NCI-H128 (cell line): ENCODE measurements around the gene AFDN.
"Not testable (repeated sequence)": the region's sequence is repeated elsewhere in the genome, so short reads cannot be mapped to it uniquely, and the experiment has no call there.

Source experiments
- DNase-seq: peaks from one replicate; lab custom pipeline; 2025; ENCODE audit not compliant: unreplicated experiment; lab: John Stamatoyannopoulos, UW

Gene AFDN

DNA sequence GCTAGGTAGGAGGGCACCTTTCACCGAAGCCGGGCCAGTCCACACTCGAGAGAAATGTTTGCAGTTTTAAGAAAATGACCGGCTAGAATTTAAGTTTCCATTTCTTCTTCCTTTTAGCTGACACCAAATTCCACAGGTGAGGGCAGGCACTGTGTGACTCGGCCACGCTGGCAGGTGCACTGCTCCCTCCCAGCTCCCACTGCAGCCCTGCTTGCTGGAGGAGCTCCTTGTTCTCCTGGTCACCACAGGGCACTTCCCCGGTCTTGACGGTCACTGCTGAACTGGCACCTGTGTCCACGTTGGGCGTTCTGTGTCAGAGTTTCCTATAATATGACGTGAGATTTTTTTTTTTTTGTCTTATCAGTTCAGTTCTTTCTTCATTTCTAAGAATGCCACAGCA is 167.1 kb downstream of the AFDN start:
- DNase-seq: no peak

DNA sequence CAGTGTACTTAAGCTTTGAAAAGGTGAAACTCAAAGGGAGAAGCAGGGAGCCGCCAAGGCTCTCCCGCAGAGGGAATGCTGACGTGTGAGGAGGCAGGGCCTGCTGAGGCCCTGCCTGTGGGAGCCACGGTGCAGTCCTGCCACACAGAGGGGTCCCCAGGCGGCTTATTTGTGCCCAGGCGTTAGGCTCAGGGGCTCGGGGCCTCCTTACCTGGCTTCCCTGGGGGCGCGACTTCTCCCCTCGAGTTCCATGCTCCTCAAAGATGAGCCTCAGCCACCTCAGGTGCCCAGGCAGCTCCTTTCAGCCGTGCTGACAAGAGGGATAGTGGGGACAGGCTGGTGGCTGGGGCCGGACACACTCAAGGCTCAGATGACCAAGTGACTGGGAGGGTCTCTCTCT is 168.6 kb downstream of the AFDN start:
- no peak for DNase-seq

DNA sequence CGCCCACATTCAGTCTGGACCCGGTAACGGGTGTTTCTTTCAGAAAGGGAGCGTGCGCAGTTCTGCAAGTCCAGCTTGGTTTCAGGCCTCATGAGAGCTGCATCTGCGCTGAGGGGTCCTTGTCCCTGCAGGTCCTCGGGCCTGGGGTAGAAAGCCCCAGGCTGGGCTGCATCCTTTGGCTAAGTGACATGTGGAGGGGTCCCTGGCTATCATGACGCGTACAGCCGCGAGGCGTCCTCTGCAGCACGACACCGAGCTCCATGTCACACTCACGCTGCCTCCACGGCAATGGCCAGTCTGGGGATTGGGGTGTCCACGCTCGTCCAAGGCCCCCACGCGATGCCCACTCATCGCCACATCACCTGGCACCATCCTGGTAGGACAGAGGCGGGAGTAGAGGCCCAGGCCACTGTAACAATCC is 169.0 kb downstream of the AFDN start:
- DNase-seq: no peak

DNA sequence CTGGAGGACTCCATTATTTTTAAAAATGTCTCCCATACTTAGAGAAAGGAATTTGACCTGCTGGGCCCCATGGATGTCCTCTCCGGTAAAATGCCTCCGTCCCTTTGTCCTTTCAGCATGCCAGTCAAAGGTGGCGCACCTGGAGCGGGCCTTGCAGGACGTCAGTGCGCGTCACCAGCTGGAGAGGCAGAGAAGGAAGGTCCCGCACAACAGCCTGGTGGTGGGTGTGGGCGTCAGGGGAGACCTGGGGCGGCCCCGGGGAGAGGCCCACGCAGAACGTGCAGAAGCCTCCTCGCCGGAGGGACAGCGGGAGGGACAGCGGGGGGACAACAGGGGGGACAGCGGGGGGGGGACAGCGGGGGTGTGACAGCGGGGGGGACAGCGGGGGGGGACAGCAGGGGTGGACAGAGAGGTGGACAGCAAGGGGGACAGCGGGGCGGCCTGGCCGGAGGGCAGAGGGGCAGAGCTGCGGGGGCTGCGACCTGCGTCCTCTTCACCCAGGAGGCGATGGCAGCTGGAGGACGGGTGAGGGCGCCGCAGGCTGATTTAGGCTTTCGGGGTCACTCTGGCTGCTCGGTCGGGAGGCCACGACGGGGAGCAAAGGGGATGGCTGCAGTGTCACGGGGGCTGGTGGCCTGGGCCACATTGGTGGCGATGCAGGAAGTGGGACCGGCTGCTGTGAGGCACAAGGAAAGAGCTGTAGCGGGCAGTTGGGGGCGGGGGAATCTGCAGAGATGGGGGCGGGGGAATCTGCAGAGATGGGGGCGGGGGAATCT is 169.9 kb downstream of the AFDN start:
- no peak for DNase-seq

- no peak for DNase-seq
Observed at GRCh38 chr6:167997642-167998041, 170.9 kb downstream of the AFDN start, which contains the start of gene KIF25. Gene KIF25 (plus strand): TSS chr6:167997671. CDS start chr6:168029586, 31,915 bp downstream.

DNA sequence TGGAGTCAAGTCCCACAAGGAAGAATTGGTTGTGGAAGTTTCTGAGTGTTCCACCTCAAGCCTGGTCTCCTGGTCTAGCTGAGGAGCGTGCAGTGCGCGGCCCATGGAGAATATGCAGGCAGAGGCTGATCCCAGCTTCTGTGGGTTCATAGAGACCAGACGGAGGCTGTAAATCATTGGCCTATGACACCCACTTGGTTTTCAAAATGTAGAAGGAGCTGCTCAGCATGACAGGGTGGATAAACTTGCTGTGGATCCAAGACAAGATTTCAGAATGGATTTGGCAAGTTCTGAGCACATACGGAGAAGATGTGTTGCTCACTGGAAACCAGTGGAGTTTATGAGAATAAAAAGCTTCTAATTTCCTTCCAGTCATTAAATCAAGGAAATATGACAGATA is 171.5 kb downstream of the AFDN start:
- DNase-seq: no peak

DNA sequence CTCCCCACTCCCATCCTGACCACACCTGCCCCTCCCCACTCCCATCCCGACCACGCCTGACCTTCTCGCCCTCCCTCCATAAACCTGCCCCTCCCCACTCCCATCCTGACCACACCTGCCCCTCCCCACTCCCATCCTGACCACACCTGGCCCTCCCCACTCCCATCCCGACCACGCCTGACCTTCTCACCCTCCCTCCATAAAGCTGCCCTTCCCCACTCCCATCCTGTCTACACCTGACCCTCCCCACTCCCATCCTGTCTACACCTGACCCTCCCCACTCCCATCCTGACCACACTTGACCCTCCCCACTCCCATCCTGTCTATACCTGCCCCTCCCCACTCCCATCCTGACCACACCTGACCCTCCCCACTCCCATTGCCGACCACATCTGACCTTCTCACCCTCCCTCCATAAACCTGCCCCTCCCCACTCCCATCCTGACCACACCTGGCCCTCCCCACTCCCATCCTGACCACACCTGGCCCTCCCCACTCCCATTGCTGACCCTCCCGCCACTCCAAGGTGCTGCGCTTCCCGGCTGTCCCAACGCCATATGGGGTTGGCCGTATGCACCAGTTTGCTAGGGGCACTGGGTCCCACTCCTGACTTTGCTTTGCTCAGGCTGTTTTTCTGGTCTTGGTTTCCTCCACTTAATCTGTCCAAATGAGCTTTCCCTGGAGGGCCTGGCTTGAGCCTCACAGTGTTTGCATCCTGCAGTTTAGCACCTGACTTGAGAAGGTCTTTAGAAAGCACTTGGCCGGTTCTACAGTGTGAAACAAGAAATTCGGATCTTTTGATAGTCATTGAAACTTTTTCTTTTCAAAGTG is 173.7 kb downstream of the AFDN start:
- no peak for DNase-seq

DNA sequence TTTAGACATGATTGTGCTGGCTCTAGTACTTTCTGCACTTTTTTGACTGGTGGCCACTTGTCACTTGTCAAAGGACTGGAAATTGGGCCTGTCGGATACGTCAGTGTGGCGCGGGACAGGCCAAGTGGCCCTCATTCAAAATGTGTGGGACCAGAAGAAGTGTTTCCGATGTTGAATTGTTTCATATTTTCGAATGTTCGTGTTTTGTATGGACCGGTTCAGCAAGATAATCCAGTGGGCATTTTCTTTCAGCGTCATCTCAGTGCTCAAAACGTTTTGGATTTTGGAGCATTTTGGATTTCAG is 174.3 kb downstream of the AFDN start:
- DNase-seq: no peak

GRCh38 chr6:168001514-168001913 is 174.8 kb downstream of the AFDN start:
- not testable (repeated sequence) for DNase-seq

DNA sequence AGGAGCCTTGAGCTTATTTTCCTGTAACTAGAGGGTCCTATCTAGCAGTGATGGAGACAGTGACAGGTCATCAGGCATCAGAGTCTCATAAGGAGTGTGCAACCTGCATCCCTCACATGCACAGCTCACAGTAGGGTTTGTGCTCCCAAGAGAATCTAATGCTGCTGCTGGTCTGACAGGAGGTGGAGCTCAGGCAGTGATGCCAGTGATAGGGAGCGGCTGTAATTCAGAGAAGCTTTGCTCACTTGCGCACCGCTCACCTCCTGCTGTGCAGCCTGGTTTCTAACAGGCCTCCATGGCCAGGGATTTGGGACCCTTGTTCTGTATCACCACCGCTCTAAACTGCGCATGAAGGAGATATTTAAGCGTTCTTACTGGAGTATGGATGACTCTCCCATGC is 176.1 kb downstream of the AFDN start:
- DNase-seq: no peak

- DNase-seq: no peak
Observed at GRCh38 chr6:168004023-168004422, 177.3 kb downstream of the AFDN start.

DNA sequence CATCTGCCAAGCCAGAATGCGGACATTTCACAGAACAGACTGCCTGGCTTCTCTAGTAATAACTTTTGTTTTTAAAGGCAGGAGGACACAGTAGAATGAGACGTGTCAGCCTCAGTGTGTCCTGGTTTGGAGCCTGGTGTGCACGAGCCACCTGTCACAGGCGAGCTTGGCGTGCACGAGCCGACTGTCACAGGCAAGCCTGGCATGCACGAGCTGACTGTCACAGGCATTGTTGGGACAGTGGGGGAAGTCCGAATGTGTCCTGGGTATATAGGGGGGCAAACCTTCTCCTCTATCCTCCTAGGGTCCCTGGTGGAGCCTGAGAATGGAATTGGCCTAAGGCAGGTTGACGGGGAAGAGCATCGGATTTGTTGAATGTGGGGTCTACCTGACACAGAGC is 178.2 kb downstream of the AFDN start:
- no peak for DNase-seq

DNA sequence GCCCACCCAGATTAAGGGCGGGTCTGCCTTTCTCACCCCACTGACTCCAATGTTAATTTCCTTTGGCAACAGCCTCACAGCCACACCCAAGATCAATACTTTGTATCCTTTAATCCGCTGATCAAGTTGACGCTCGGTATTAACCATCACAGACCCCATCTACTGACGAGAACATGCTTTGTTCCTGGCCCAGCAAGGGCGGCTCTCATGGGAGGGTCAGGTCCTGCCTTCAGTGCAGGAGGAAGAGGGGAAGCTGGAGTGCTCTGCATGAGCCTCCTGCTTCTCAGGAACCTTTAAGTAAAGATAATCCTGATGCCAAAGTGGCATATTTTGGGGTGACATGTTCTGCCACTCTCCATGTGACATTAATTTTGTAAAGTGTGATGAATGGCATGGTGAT is 179.1 kb downstream of the AFDN start:
- no peak for DNase-seq

- no peak for DNase-seq
Observed at GRCh38 chr6:168007592-168008338, 181.1 kb downstream of the AFDN start.

GRCh38 chr6:168009331-168009730 is 182.6 kb downstream of the AFDN start:
- DNase-seq: no peak

DNA sequence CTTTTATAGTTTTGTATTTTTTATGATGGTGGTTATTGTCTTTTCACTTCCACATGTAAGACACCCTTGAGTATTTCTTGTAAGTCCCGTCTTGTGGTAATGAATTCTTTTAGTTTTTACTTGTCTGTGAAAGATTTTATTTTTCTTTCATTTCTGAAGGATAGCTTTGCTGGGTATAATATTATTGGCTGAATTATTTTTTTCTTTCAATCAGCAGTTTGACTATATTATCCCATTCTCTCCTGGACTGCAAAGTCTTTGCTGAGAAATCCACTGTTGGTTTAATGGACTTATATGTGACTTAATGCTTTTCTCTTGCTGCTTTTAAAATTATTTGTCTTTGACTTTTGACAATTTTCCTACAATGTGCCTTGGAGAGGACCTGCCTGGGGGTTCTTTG is 184.6 kb downstream of the AFDN start:
- DNase-seq: no peak

GRCh38 chr6:168012431-168013249 is 185.9 kb downstream of the AFDN start:
- no peak for DNase-seq

- no peak for DNase-seq
Observed at GRCh38 chr6:168013250-168013915, 186.7 kb downstream of the AFDN start.

GRCh38 chr6:168014428-168014827 is 187.7 kb downstream of the AFDN start:
- no peak for DNase-seq

DNA sequence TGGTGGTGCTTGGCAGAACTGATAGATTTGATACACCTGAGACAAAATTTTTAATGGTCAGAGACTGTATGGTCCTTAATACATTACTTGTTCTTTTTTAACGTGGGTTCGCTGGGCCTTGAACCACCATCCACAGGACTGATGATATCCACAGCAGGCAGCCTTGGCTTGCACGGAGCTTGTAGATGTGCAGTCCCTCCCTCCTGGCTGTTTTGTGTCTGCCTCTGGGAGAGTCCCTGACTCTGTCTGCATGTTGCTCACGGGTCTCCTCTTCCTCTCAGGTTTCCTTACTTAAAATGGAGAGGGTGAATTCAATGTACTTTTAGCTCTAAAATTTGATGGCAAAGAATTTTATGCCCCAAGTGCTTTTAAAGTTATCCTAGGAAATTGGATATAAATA is 188.3 kb downstream of the AFDN start:
- DNase-seq: no peak
